HG02759 (cell line): ENCODE results near the gene RDH8.
"Not testable (repeated sequence)": the region's sequence is repeated elsewhere in the genome, so short reads cannot be mapped to it uniquely, and the experiment has no call there.

Experiments used
- ATAC-seq: cut with Tn5 transposase; IDR thresholded peaks from one replicate; pipeline ENCODE4 v1.9.1; 2021; ENCODE audit warnings: mild to moderate bottlenecking, moderate library complexity; ENCODE audit not compliant: unreplicated experiment

Gene RDH8

DNA sequence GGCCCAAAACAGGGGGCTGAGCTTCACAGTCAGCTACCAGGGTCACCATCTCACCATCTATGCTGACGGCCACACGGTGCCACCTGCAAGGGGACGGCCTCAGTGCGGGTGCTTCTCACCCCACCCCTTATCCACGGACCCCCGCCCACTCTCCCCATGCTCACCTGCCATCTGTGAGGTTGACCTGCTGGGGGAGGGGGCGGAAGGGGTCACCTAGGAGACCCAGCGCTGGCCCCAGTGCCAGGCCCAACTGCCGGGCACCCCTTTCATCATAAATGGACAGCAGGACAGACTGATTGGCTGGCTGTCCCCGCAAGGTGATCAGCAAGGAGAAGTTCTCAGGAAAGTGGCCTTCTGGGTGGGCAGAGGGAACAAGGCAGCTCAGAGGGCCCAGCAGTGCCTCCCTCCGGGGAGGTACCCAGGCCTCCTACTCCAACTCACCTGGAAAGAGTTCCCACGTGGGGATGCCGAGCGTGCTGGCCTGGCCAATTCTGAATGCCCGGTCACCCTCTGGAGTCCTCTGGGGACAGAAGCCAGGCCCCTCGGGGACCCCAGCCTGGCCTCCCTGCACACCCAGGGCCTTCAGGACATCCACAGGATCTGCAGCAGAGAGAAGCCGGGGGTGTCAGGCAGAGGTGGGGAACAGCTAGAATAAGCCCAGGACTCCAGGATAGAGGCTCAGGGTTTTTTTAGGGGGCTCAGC lies 7.5 kb upstream of the RDH8 start:
- ATAC-seq: no peak

- no peak for ATAC-seq
Observed at GRCh38 chr19:10006335-10006708, 7.0 kb upstream of the RDH8 start.

DNA sequence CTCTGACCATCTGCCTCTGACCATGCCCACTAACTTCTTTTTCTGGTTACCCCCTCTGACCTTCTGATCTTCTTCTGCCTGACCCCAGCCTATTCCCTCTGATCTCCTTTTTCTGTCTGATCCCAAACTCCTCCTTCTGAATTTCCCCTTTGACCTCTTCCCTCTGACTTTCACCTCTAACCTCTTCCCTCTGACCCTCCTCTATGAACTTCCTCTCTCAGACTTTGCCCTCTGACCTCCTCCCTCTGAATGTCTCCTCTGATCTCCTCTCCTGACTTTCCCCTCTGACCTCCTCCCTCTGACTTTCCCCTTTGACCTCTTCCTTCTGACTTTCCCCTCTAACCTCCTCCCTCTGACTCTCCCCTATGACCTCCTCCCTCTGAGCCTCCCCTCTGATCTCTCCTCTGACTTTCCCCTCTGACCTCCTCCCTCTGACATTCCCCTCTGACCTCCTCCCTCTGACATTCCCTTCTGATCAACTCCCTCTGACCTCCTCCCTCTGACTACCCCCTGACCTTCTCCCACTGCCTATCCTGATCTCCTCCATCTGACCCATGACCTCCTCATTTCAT lies 6.4 kb upstream of the RDH8 start:
- no peak for ATAC-seq

GRCh38 chr19:10007371-10008183 lies 5.7 kb upstream of the RDH8 start:
- ATAC-seq: no peak

- ATAC-seq: no peak
Observed at GRCh38 chr19:10008184-10008765, 5.0 kb upstream of the RDH8 start.

DNA sequence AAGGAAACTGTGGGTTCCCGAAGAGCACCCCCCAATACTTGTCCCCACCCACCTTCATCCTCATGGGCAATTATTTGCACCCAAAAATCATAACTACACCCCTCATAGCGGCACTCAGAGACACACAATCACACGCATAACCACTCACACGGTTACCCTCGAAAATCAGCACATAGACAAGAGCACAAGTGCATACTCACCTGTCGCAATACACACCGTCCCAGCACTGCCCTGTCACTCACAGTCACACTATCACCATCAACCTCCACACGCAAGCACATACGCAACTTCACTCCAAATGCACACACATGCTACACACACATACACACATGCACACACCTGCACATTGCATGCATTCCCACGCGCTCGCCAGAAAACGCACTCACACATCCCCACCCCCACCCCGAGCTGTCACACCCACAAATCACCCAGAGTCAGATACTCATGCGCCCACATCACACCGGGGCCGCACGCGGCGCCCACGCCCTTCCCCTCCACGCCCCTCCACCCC lies 3.5 kb upstream of the RDH8 start:
- ATAC-seq: no peak

DNA sequence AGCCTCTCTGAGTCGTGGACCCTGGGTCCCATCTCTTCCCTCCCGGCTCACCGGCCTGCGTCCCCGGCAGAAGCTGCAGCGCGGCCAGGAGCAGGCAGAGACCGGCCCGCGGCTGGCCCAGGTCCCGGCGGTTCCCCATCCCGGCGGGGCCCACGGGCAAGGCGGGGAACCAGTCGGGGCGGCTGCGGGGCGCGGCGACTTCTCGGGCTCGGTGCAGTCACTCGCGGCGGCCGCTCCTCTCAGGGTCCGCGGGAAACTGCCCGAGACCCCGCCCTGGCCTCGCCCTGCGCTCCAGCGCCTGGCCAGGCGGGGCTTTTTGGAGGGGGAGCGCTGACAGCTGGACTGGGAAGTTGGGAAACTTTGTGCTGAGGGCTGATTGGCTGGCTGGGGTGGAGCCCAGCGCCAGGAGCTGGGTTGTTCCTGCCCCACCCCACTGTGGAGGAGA lies 3.0 kb upstream of the RDH8 start, which contains the start of gene COL5A3:
Gene COL5A3, minus strand, starts transcription at position 258 of the 445 bp plus-strand sequence. Its CDS starts 119 bp downstream, at position 139.
- no peak for ATAC-seq

DNA sequence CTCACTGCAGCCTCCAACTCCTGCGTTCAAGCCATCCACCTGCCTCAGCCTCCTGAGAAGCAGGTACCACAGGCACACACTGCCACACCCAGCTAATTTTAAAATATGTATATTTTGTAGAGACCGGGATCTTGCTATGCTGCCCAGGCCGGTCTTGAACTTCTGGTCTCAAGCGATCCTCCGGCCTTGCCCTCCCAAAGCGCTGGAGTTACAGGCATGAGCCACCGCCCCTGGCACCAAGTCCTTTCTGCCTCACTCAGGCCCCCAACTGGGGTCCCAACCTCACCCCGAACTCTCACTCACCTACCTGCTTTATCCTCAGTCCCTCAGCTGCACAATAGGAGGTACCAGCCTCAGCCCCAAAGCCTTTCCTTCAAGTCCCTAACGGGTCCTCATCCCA lies 2.3 kb upstream of the RDH8 start:
- ATAC-seq: no peak

DNA sequence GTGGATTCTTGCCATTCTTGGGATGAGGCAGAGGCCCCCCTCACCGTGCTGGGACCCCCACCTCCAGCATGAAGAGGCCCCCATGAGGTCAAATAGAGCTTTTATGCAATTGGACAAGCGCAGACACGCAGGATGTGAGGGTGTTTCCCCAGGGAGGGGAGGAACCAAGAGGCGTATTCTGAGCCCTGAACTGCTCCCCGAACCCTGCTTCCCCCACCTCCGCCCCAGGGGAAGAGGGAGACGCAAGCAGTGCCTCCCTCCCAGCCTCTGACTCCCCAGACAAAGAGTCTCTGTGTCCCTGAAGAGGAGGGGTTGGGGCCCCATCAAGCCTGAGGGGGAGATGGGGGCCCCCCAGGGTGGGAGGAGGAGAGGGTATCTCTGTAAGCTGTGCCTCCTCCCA lies 1.3 kb upstream of the RDH8 start:
- ATAC-seq: no peak

DNA sequence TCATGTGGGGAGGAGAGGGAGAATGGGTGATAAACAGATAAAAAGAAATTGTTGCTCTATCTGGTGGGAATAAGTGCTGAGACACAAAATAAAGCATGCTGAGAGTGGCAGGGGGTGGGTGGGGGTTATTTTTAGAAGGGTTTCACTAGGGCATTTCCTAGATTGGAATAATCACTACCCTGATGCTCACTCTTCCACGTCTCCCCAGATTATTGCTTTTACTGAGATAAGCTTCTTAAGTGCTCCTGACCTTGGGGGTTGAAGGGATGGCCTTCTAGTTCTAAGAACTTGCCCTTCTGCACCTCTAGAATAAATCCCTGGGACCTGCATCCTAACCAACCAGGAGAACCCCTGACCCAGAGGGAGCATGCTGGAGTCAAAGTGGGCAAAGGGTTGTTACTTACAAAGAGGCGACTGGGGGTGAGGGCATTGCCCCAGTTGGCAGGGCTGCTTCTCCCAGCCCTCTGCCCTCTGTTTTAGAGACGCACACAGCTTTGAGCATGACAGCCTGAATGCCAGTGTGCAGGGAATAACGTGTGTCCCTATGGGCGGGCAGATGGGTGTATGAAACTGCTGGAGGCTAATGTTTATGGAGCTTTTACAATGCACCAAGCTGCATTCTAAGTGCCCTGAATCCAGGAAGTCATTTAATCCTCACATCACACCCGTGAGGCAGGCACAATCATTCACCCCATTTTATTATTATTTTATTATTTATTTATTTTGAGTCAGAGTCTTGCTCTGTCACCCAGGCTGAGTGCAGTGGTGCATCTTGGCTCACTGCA lies 743 bp downstream of the RDH8 start:
- ATAC-seq: no peak

DNA sequence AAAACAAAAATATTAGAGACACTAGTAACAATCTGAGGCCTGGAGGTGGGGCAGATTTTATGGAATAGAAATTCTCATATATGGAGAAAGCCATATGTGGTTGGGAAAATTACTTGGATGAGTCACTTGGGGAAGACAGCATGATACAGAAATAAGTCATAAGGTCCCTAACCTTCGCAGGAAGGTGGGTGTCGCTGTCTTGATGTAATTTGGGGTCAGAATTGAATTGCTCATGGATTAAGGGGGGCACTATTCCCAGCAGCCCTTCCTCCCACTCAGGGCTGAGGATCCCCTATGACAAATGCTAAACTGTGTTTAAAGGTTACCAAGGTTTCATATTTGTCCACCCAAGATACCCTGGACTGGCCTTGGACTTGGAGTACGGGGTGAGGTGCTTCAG lies 5.0 kb downstream of the RDH8 start:
- ATAC-seq: no peak

DNA sequence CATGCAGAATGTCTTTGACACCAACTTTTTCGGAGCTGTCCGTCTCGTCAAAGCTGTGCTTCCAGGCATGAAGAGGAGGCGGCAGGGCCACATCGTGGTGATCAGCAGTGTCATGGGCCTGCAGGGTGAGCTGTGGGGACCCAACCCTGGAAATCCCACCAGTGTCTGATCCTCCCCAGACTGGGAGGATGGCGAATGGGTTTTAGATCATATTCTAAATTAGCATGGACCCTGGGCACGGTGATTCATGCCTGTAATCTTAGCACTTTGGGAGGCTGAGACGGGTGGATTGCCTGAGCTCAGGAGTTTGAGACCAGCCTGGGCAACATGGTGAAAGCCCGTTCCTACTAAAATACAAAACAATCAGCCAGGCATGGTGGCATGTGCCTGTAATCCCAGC lies 5.5 kb downstream of the RDH8 start:
- ATAC-seq: no peak

- ATAC-seq: no peak
Observed at GRCh38 chr19:10019246-10019645, 6.0 kb downstream of the RDH8 start.

GRCh38 chr19:10020851-10021250 lies 7.6 kb downstream of the RDH8 start:
- no peak for ATAC-seq

DNA sequence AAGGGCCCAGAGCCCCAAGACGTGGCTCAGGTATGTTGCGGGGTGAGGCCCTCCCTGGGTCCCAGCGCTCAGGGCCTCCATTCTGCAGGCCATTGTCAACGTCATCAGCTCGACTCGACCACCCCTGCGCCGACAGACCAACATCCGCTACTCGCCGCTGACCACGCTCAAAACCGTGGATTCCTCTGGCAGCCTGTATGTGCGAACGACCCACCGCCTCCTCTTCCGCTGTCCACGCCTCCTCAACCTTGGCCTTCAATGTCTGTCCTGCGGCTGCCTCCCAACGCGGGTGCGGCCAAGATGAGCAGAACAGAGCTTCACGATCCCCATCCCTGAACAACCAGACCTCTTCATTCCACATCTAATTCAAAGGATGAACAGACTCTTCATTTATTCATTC lies 8.2 kb downstream of the RDH8 start:
- no peak for ATAC-seq

DNA sequence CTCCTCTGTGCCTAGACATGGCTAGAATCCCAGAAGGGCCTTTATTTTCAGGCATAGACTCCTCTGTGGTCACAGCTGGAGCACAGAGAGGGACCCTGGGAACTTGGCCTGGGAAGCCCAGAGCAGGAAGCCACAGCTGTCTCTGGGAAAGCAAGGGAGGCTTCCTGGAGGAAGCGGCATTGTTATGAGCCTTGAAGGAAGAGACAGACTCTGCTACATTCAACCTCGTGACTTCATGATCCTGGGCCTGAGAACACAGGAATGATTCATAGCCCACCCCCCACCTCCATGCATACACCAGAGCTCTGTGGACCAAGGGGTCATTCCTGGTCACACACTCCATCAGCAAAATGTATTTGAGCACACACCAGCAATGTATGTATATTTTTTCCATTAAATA lies 8.6 kb downstream of the RDH8 start:
- ATAC-seq: no peak

DNA sequence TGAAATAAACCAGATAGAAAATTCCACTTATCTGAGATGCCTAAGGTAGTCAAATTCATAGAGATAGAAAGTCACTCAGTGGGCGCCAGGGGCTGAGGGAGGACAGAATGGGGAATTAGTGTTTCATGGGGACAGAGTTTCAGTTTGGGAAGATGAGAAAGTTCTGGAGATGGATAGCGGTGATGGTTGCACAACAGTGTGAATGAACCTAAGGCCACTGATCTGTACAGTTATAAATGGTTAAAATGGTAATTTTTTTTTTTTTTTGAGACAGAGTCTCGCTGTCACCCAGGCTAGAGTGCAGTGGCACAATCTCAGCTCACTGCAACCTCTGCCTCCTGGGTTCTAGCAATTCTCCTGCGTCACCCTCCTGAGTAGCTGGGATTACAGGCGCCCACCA lies 9.8 kb downstream of the RDH8 start:
- not testable (repeated sequence) for ATAC-seq

DNA sequence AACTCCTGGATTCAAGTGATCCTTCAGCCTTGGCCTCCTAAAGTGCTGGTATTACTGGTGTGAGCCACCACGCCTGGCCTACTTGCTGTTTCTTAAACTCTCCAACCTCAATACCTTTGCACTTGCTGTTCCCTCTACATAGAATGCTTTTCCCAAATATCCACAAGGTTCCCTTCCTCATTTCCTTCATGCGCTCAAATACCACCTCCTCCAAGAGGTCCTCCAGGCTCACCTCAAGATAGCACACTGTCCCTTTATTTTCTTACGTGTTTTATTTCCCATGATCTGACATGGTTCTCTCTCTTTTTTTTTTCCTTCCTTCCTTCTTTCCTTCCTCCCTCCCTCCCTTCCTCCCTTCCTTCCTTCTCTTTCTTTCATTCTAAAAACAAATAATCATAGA lies 13.5 kb downstream of the RDH8 start:
- ATAC-seq: no peak

DNA sequence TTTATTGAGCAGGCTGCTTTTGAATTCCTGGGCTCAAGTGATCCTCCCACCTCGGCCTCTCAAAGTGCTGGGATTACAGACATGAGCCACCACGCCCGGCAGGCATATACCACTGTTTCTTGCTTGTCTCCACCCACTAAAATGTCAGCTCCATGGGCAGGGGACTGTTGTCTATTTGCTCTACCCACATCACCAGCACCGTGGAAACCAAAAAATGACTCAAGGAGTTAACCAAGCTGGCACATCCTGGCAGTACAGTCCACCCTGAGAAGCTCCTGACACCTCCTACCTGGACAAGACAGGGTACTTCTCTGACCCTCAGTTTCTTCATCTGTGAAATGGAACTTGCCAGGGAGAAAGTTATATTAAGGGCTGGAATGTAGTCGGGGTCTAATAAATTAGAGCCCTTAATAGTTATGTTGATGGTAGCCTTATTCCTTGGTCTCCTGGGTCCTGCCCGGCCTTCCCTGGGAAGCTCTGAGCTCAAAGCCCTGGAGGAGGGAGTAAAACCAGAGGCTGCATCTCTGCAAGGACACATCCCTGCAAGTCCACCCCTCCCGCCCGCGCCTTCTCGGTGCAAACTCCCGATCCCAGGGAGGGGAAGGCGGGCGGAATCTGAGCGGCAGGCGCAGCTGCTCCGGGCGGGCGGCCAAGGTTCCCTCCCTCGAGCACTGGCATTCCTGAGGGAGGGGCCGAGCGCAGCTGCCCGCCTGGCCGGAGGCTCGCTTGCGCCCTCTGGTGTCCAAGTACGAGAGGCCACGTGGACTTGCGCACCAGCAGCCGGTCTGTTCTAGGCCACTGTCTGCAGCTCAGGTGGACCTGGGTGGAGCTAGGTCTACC lies 14.1 kb downstream of the RDH8 start:
- no peak for ATAC-seq

GRCh38 chr19:10033614-10034013 lies 20.3 kb downstream of the RDH8 start:
- ATAC-seq: no peak
